Measurements from ENCODE around the gene NAA80.

Gene NAA80

GRCh38 chr3:50336452-50337174 lies 37.4 kb upstream of the NAA80 start:
- Mint-ChIP-seq H3K4me1 (ENCODE audit: low read depth) (peaks cover 62% of the 10 kb centered on the region), H3K4me3 (peak overlapping the region; percentile 90), H3K27me3 (no peaks in the 10 kb centered on the region), H3K36me3 (ENCODE audit: low read depth) (peaks cover 54% of the 10 kb centered on the region), H3K27ac (peak overlapping the region; percentile 97), H3K9me3 (no peaks in the 10 kb centered on the region)

- H3K4me1 Mint-ChIP-seq (ENCODE audit: low read depth): peaks cover 47% of the 10 kb centered on the region
- H3K4me3 Mint-ChIP-seq: peak overlapping the region; percentile 65
- H3K27ac Mint-ChIP-seq: peak overlapping the region; percentile 83
- no peaks in the 10 kb centered on the region for H3K9me3 Mint-ChIP-seq
- H3K36me3 Mint-ChIP-seq (ENCODE audit: low read depth): peaks cover 71% of the 10 kb centered on the region
- no peaks in the 10 kb centered on the region for H3K27me3 Mint-ChIP-seq
Observed at GRCh38 chr3:50334339-50335075, 35.3 kb upstream of the NAA80 start.

DNA sequence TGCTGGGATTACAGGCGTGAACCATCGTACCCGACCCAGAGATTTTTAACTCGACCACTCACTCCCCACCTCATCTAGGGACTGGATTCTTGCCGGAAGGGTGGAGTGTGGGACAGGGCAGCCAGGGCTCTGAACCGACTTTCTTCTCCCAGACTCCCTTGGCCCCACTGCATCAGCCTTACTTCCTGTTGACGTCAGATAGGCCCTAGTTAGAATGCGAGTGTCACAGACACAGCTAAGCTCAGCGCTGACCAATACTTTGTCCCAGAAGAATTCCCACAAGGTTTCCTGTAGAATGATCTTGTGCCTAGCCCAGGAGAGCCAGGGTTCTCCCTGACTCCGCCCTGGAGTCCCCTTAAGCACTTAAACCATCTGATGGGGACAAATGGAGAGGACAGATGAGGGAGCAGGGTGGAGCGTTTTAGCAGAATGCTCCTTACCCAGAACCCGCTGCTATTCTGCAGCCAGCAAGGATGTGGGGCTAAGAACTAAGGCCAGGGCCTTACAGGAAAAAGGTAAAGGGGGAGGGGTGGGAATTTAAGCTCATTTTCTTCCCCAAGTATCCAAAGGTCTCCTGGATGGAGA lies 34.6 kb upstream of the NAA80 start:
- no peaks in the 10 kb centered on the region for H3K27me3 Mint-ChIP-seq
- H3K4me1 Mint-ChIP-seq (ENCODE audit: low read depth): peaks cover 43% of the 10 kb centered on the region
- peak overlapping the region; percentile 65 for H3K4me3 Mint-ChIP-seq
- peaks cover 68% of the 10 kb centered on the region for H3K36me3 Mint-ChIP-seq (ENCODE audit: low read depth)
- peak overlapping the region; percentile 83 for H3K27ac Mint-ChIP-seq
- H3K9me3 Mint-ChIP-seq: no peaks in the 10 kb centered on the region

GRCh38 chr3:50331364-50331907 lies 32.2 kb upstream of the NAA80 start:
- Mint-ChIP-seq H3K27ac (no peak overlapping the region), H3K4me1 (ENCODE audit: low read depth) (peaks cover 54% of the 10 kb centered on the region), H3K36me3 (ENCODE audit: low read depth) (peaks cover 56% of the 10 kb centered on the region), H3K9me3 (no peaks in the 10 kb centered on the region), H3K4me3 (no peak overlapping the region), H3K27me3 (no peaks in the 10 kb centered on the region)

GRCh38 chr3:50330330-50330729 lies 31.1 kb upstream of the NAA80 start:
- Mint-ChIP-seq H3K36me3 (ENCODE audit: low read depth) (peaks cover 44% of the 10 kb centered on the region), H3K9me3 (no peaks in the 10 kb centered on the region), H3K27me3 (no peaks in the 10 kb centered on the region), H3K27ac (peak overlapping the region; percentile 37), H3K4me1 (ENCODE audit: low read depth) (peaks cover 46% of the 10 kb centered on the region), H3K4me3 (no peak overlapping the region)

DNA sequence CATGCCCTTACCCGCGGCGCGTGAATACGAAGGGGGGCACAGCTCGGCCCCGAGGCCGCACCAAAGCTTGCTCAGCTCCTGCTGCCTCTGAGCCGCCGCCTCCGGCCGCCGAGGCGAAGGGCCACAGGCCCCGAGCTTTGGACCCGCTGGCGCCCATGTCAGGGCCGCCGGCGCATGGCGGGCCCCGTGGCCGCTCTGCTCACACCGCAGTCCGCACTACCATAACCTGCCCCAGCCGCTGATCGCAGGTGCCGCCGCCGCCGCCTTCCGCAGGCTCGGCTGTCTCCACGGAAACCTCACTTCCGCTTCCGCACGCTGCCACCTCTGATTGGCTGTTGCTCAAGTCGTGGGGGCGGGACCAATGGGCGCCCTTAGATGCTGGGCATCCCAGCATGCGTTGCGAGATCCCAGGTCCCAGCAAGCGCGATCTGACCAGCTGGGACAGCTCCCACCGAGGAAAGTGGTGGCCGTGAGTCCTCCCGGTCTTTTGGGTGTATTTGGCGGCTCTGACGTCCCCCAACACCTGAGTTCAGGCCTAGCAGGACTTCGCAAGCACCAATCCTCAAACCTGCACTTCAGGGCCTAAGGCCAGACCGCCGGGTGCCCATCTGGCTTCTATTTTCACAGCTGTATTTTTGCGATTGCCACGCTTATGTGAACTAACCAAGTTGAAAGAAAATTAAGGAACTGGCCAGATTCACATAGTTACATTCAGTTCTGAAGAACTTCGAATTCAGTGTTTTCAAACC lies 28.9 kb upstream of the NAA80 start, which contains the start of gene TUSC2:
TUSC2 (minus strand) TSS at position 281 of the 749 bp plus-strand sequence; CDS start at position 157, 124 bp downstream.
- peak within 1 kb of the TSS; percentile 84 for H3K27ac Mint-ChIP-seq
- peaks cover 28% of the 10 kb centered on the region for H3K36me3 Mint-ChIP-seq (ENCODE audit: low read depth)

GRCh38 chr3:50327129-50327528 lies 27.9 kb upstream of the NAA80 start:
- H3K36me3 Mint-ChIP-seq (ENCODE audit: low read depth): peaks cover 26% of the 10 kb centered on the region
- peak overlapping the region; percentile 45 for H3K27ac Mint-ChIP-seq
- no peaks in the 10 kb centered on the region for H3K27me3 Mint-ChIP-seq
- no peaks in the 10 kb centered on the region for H3K9me3 Mint-ChIP-seq
- peak overlapping the region; percentile 90 for H3K4me3 Mint-ChIP-seq
- H3K4me1 Mint-ChIP-seq (ENCODE audit: low read depth): peaks cover 33% of the 10 kb centered on the region

More for the DNA sequence above, 28.9 kb upstream of the NAA80 start, which contains the start of gene TUSC2:
- Mint-ChIP-seq H3K4me3 (peak within 1 kb of the TSS; percentile 90), H3K27me3 (no peaks in the 10 kb centered on the region), H3K4me1 (ENCODE audit: low read depth) (peaks cover 33% of the 10 kb centered on the region), H3K9me3 (no peaks in the 10 kb centered on the region)

- peak overlapping the region; percentile 32 for H3K4me3 Mint-ChIP-seq
- no peaks in the 10 kb centered on the region for H3K27me3 Mint-ChIP-seq
- H3K36me3 Mint-ChIP-seq (ENCODE audit: low read depth): peaks cover 17% of the 10 kb centered on the region
- H3K27ac Mint-ChIP-seq: no peak overlapping the region
- H3K4me1 Mint-ChIP-seq (ENCODE audit: low read depth): peaks cover 33% of the 10 kb centered on the region
- H3K9me3 Mint-ChIP-seq: no peaks in the 10 kb centered on the region
Observed at GRCh38 chr3:50326182-50326541, 27.0 kb upstream of the NAA80 start.

DNA sequence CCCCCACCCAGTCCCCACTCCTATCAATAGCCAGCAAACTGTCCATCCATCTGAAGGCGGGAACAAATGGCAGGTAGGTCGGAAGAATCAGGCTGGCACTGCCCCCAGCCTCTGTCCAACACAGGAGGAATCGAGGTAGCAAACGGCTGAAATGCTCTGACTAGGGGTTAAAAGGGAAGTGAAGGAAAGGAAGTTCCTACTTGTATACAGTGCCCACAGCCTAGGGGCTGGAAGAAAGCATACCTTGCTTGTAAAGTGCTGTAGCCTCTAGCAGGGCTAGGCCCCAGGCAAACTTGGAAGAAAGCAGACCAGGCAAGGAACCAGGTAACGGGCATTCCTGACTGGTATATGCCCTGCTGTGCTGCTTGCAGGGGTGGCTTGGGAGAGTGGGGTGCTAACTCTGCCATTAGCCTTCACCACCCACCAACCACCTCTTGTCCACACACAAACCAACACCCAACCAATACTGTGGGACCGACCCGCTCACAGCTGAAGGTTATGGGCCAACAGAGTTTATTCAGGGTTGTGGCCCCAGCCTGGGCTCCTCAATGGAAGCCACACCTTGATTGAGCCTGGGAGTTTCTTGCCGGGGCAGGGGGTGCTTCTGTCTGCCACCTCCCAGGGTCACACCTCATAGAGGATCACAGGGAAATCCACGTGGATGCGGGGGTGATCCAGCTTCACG lies 26.4 kb upstream of the NAA80 start:
- peaks cover 34% of the 10 kb centered on the region for H3K4me1 Mint-ChIP-seq (ENCODE audit: low read depth)
- H3K9me3 Mint-ChIP-seq: no peaks in the 10 kb centered on the region
- H3K27me3 Mint-ChIP-seq: no peaks in the 10 kb centered on the region
- peaks cover 12% of the 10 kb centered on the region for H3K36me3 Mint-ChIP-seq (ENCODE audit: low read depth)
- no peak overlapping the region for H3K27ac Mint-ChIP-seq
- no peak overlapping the region for H3K4me3 Mint-ChIP-seq

- Mint-ChIP-seq H3K4me1 (ENCODE audit: low read depth) (peaks cover 39% of the 10 kb centered on the region), H3K36me3 (ENCODE audit: low read depth) (peaks cover 8% of the 10 kb centered on the region), H3K27me3 (no peaks in the 10 kb centered on the region), H3K4me3 (no peak overlapping the region), H3K9me3 (no peaks in the 10 kb centered on the region), H3K27ac (peak overlapping the region; percentile 21)
Observed at GRCh38 chr3:50325113-50325480, 25.9 kb upstream of the NAA80 start.

GRCh38 chr3:50324351-50325112 lies 25.3 kb upstream of the NAA80 start:
- H3K4me1 Mint-ChIP-seq (ENCODE audit: low read depth): peaks cover 43% of the 10 kb centered on the region
- no peaks in the 10 kb centered on the region for H3K27me3 Mint-ChIP-seq
- H3K4me3 Mint-ChIP-seq: no peak overlapping the region
- peaks cover 3% of the 10 kb centered on the region for H3K36me3 Mint-ChIP-seq (ENCODE audit: low read depth)
- H3K9me3 Mint-ChIP-seq: no peaks in the 10 kb centered on the region
- peak overlapping the region; percentile 21 for H3K27ac Mint-ChIP-seq

GRCh38 chr3:50323614-50324199 lies 24.5 kb upstream of the NAA80 start:
- peaks cover 4% of the 10 kb centered on the region for H3K36me3 Mint-ChIP-seq (ENCODE audit: low read depth)
- H3K27ac Mint-ChIP-seq: no peak overlapping the region
- no peaks in the 10 kb centered on the region for H3K27me3 Mint-ChIP-seq
- H3K4me1 Mint-ChIP-seq (ENCODE audit: low read depth): peaks cover 48% of the 10 kb centered on the region
- H3K9me3 Mint-ChIP-seq: no peaks in the 10 kb centered on the region
- no peak overlapping the region for H3K4me3 Mint-ChIP-seq

GRCh38 chr3:50323092-50323600 lies 23.9 kb upstream of the NAA80 start:
- Mint-ChIP-seq H3K36me3 (ENCODE audit: low read depth) (peaks cover 8% of the 10 kb centered on the region), H3K4me3 (no peak overlapping the region), H3K4me1 (ENCODE audit: low read depth) (peaks cover 48% of the 10 kb centered on the region), H3K27ac (peak overlapping the region; percentile 58), H3K9me3 (no peaks in the 10 kb centered on the region), H3K27me3 (no peaks in the 10 kb centered on the region)
